Measurements from ENCODE around the gene FTO.

The FTO gene

GRCh38 chr16:54126907-54127306 is 423.0 kb downstream of the FTO start:
- no peak for DNase-seq
- no peak overlapping the region for H3K4me3 ChIP-seq
- no peak for TF ChIP-seq CTCF (IDR thresholded peaks at IDR 0.05)
- intact Hi-C loops (cut with DNase I; ENCODE audit: low total_unique reads) = no loop called here
- H3K36me3 ChIP-seq = no peaks in the 10 kb centered on the region
- no peaks in the 10 kb centered on the region for H3K4me1 ChIP-seq
- H3K9me3 ChIP-seq = peaks cover 0 to 3% (median 0%) of the 10 kb centered on the region in 3 donors
- H3K27ac ChIP-seq = no peak overlapping the region
- no peaks in the 10 kb centered on the region for H3K27me3 ChIP-seq

DNA sequence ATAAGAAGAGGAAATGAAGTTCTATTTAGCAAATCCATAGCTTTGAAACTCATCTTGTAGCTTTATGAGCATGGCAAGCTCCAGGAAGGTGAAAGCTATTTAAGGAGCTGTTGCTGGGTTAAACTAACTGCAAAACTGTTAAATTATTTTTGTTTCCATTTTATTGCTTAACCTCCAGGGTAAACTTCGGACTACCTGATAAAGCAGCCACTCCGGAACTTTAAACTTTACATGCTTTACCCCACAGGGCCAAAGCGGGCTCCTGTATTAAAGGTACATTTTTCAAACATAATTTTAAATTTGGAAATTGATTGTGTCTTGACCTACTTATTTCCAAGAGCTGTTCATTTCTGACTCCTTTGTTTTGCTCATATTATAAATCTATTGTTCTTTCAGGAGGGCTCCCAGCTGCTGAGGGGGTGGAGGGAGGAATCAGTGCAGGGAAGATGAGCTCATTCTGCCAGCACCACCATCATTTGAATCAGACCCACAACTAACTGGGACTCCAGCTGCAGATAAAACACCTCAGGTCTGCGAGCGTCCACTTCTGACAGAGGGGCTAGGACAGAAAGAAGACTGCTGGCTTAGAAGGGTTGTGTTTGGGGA is 424.8 kb downstream of the FTO start:
- no peak for TF ChIP-seq CTCF (IDR thresholded peaks at IDR 0.05)
- no peak overlapping the region for H3K27ac ChIP-seq
- H3K9me3 ChIP-seq = peaks cover 0 to 3% (median 0%) of the 10 kb centered on the region in 3 donors
- no peak overlapping the region for H3K4me3 ChIP-seq
- no peaks in the 10 kb centered on the region for H3K36me3 ChIP-seq
- intact Hi-C loops (cut with DNase I; ENCODE audit: low total_unique reads) = no loop called here
- no peaks in the 10 kb centered on the region for H3K4me1 ChIP-seq
- DNase-seq = no peak
- H3K27me3 ChIP-seq = no peaks in the 10 kb centered on the region

DNA sequence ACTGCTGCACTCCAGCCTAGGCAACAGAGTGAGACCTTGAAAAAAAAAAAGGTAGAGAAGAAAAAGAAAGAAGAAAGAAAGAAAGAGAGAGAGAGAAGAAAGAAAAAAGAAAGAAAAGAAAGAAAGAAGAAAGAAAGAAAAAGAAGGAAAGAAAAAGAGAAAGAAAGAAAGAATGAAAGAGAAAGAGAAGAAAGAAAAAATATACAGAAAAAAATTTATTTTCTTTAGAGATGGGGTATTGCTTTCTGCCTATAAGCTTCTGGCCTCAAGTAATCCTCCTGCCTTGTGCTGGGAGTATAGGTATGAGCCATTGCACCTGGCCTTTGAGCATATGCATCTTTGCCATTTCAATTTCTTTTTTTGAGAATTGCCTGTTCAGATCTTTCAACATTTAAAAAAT is 425.9 kb downstream of the FTO start:
- no peak for TF ChIP-seq CTCF (IDR thresholded peaks at IDR 0.05)
- Histone ChIP-seq H3K4me3 (no peak overlapping the region), H3K9me3 (peaks cover 0 to 3% (median 0%) of the 10 kb centered on the region in 3 donors), H3K4me1 (peaks cover 0 to 6% (median 0%) of the 10 kb centered on the region in 4 donors), H3K27me3 (no peaks in the 10 kb centered on the region), H3K27ac (no peak overlapping the region), H3K36me3 (no peaks in the 10 kb centered on the region)
- DNase-seq = no peak
- intact Hi-C loops (cut with DNase I; ENCODE audit: low total_unique reads) = no loop called here

GRCh38 chr16:54135361-54136275 is 431.7 kb downstream of the FTO start:
- no peak overlapping the region for H3K27ac ChIP-seq
- intact Hi-C loops (cut with DNase I; ENCODE audit: low total_unique reads) = no loop called here
- no peak for TF ChIP-seq CTCF (IDR thresholded peaks at IDR 0.05)
- no peaks in the 10 kb centered on the region for H3K9me3 ChIP-seq
- H3K4me3 ChIP-seq = no peak overlapping the region
- DNase-seq = no peak
- peaks cover 0 to 6% (median 0%) of the 10 kb centered on the region in 4 donors for H3K4me1 ChIP-seq
- no peaks in the 10 kb centered on the region for H3K36me3 ChIP-seq
- H3K27me3 ChIP-seq = no peaks in the 10 kb centered on the region

DNA sequence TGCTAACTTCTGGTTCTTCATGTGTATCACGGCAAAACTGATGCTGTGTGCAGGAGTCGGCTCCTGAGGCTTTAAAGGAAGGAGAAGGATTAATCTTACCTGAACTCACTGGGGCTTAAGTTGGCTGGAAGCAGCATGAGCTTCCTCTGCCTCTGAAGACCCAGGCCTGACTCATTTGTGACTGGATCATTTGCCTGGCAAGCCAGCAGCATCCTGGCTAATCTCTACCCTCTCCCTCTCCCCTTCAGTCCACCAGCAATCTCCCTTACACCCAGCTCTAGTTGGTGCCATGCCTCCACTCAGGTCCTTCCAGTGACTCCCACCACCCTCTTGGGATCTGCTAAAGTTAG is 432.3 kb downstream of the FTO start:
- Histone ChIP-seq H3K4me1 (peaks cover 0 to 6% (median 0%) of the 10 kb centered on the region in 4 donors), H3K36me3 (no peaks in the 10 kb centered on the region), H3K9me3 (no peaks in the 10 kb centered on the region), H3K27ac (no peak overlapping the region), H3K27me3 (peaks cover 0 to under 1% of the 10 kb centered on the region in 2 donors), H3K4me3 (no peak overlapping the region)
- intact Hi-C loops (cut with DNase I; ENCODE audit: low total_unique reads) = no loop called here
- no peak for TF ChIP-seq CTCF (IDR thresholded peaks at IDR 0.05)
- no peak for DNase-seq
